Caco-2 (cell line): ENCODE data around the gene KLHL1. TPM values are rescaled to one million over a fixed set of nuclear protein-coding genes. Genes with fewer than 3 reads are reported as not detected.

ENCODE experiments used
- BruUV-seq: library from RNA; stranded (reverse); fragments of 400-500 nt; replicated peaks from 2 replicates; lab custom pipeline; 2021; lab: Mats Ljungman, UMichigan
- CTCF ChIA-PET: fragments of 300-600 bp; sonication (Branson Sonifier 250); formaldehyde crosslinking; loops from one replicate; lab custom pipeline; 2022; ENCODE audit warnings: antibody characterized with exemption; lab: Charles Lee
- POLR2A ChIA-PET: fragments of 300-600 bp; sonication (Branson Sonifier 250); formaldehyde crosslinking; loops from one replicate; lab custom pipeline; 2022; ENCODE audit warnings: antibody characterized with exemption; lab: Charles Lee
- DNase-seq, 2 experiments: peaks; one replicate each; pipeline versions ENCODE4 v3.0.0 to v3.0.0-alpha.2; 2020 to 2022
- H3K27me3 ChIP-seq: replicated peaks from 2 replicates; pipeline ENCODE4 v1.6.0; 2011; ENCODE audit warnings: low read length; ENCODE audit not compliant: control insufficient read depth, insufficient read depth
- H3K36me3 ChIP-seq: 2 replicates; pipeline ENCODE4 v1.5.1; 2011; ENCODE audit warnings: low read length; ENCODE audit not compliant: control insufficient read depth, insufficient read depth
- H3K4me1 ChIP-seq: fragments of 250-450 bp; sonication (Bioruptor Pico); 2 replicates; pipeline ENCODE4 v1.5.1; 2020; ENCODE audit warnings: mild to moderate bottlenecking
- H3K4me3 ChIP-seq: 2 replicates; pipeline ENCODE4 v1.5.1; 2011; ENCODE audit warnings: low read depth, mild to moderate bottlenecking, control low read depth, low read length
- H3K9me3 ChIP-seq: fragments of 250-450 bp; sonication (Bioruptor Pico); 2 replicates; pipeline ENCODE4 v1.5.1; 2020; ENCODE audit warnings: mild to moderate bottlenecking, moderate library complexity
- H3K27ac Mint-ChIP-seq: one replicate; pipeline ENCODE4 v1.8.0; 2022; ENCODE audit warnings: mixed read lengths; ENCODE audit not compliant: unreplicated experiment
- H3K27me3 Mint-ChIP-seq: one replicate; pipeline ENCODE4 v1.8.0; 2022; ENCODE audit warnings: mixed read lengths; ENCODE audit not compliant: insufficient read depth, unreplicated experiment
- H3K36me3 Mint-ChIP-seq: one replicate; pipeline ENCODE4 v1.8.0; 2022; ENCODE audit warnings: mild to moderate bottlenecking, mixed read lengths; ENCODE audit not compliant: insufficient read depth, unreplicated experiment
- H3K4me1 Mint-ChIP-seq: one replicate; pipeline ENCODE4 v1.8.0; 2022; ENCODE audit warnings: low read depth, mixed read lengths; ENCODE audit not compliant: unreplicated experiment
- H3K4me3 Mint-ChIP-seq: one replicate; pipeline ENCODE4 v1.8.0; 2022; ENCODE audit warnings: mild to moderate bottlenecking, moderate library complexity, mixed read lengths; ENCODE audit not compliant: unreplicated experiment
- H3K9me3 Mint-ChIP-seq: one replicate; pipeline ENCODE4 v1.8.0; 2022; ENCODE audit warnings: mixed read lengths; ENCODE audit not compliant: unreplicated experiment
- intact Hi-C: fragments of 100-400 bp; cut with micrococcal nuclease; formaldehyde crosslinking; loops from one replicate; pipeline ENCODE4 v1.10.0; 2022; ENCODE audit not compliant: unreplicated experiment
- total RNA-seq: library from RNA; stranded (reverse); gene quantifications from 2 replicates; pipeline ENCODE4 v1.2.3, GENCODE V29; 2022
- TF ChIP-seq, protein P1 (sequence below), 2 experiments: fragments of 200-600 bp in 1 of 2; IDR thresholded peaks; 1 replicate in 1 of 2; 2 replicates in 1 of 2; pipeline versions ENCODE4 v1.5.1 to v1.8.0; 2011 to 2022; ENCODE audit warnings: antibody characterized with exemption in 1 of 2, control low read depth in 1 of 2, inconsistent platforms in 1 of 2, low read depth in 1 of 2, low read length in 1 of 2, mild to moderate bottlenecking in 1 of 2, moderate library complexity in 1 of 2; ENCODE audit not compliant: insufficient read depth in 1 of 2, severe bottlenecking in 1 of 2, unreplicated experiment in 1 of 2

The KLHL1 gene
- total RNA-seq, 1 experiment from 2014 or later: not detected

DNA sequence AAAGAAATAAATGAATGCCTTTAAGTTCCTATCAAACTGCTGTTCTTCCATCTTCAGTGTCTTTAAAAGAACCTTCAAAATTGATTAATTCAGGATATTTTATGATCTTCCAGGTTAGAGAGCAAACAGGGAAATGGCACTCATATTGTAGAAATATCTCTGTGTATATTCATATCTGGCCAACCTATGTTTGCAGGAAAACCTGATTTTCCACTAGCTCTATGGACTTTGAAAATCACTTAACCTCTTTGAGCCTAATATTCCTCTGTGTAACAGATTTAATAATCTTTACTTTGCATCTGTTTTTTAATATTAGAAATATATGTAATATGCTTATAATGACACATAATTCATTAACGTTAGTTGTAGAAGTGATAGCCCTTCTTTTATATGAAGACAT is 228.3 kb downstream of the KLHL1 start:
- ChIA-PET POLR2A (no interaction called here), CTCF (no interaction called here)
- intact Hi-C loops: no loop called here
- TF ChIP-seq, protein P1, sequence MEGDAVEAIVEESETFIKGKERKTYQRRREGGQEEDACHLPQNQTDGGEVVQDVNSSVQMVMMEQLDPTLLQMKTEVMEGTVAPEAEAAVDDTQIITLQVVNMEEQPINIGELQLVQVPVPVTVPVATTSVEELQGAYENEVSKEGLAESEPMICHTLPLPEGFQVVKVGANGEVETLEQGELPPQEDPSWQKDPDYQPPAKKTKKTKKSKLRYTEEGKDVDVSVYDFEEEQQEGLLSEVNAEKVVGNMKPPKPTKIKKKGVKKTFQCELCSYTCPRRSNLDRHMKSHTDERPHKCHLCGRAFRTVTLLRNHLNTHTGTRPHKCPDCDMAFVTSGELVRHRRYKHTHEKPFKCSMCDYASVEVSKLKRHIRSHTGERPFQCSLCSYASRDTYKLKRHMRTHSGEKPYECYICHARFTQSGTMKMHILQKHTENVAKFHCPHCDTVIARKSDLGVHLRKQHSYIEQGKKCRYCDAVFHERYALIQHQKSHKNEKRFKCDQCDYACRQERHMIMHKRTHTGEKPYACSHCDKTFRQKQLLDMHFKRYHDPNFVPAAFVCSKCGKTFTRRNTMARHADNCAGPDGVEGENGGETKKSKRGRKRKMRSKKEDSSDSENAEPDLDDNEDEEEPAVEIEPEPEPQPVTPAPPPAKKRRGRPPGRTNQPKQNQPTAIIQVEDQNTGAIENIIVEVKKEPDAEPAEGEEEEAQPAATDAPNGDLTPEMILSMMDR (IDR thresholded peaks at IDR 0.05; ENCODE audit: insufficient read depth in 1 of 2, low read depth in 1 of 2, low read length in 1 of 2, severe bottlenecking in 1 of 2, unreplicated experiment in 1 of 2): no peak
- Histone ChIP-seq H3K4me3 (no peak overlapping the region), H3K36me3 (no peaks in the 10 kb centered on the region), H3K4me1 (no peaks in the 10 kb centered on the region), H3K9me3 (no peaks in the 10 kb centered on the region), H3K27me3 (no peaks in the 10 kb centered on the region)
- Mint-ChIP-seq H3K36me3 (no peaks in the 10 kb centered on the region), H3K27ac (no peak overlapping the region), H3K9me3 (no peaks in the 10 kb centered on the region), H3K4me3 (no peak overlapping the region), H3K4me1 (no peaks in the 10 kb centered on the region), H3K27me3 (no peaks in the 10 kb centered on the region)
- no TSS peak for BruUV-seq
- no peak for DNase-seq

DNA sequence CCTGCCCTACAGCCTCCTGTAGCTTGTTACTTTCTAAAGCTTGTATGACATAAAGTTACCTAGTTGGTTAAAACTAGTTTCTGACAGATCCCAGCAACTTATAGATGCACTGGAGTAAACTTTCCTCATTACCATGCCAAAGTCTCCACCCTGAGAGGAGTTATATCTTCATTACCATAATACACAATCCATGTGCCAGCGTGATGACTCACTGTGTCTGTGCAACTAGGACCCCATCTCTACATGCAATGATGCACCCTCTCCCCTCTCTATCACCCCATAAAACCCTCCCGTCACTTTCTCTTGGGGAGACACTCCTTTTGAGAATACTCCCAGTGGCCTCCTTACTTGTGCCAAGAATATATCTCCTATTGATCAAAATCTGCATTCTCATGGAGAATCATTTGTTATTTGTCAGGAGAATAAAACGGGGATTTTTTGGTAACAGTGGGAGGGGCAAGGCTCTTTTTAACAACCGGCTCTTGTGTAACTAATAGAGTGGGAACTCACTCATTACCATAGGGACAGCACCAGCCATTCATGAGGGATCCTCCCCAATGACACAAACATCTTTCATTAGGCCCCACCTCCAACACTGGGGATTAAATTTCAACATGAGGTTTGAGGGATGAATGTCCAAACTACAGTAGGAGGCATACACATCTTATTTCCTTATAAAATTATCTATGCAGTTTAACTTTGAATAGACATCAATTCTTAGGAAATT is 235.8 kb downstream of the KLHL1 start:
- intact Hi-C loops: no loop called here
- Histone ChIP-seq H3K4me3 (no peak overlapping the region), H3K36me3 (no peaks in the 10 kb centered on the region), H3K4me1 (no peaks in the 10 kb centered on the region), H3K9me3 (no peaks in the 10 kb centered on the region), H3K27me3 (no peaks in the 10 kb centered on the region)
- H3K9me3 Mint-ChIP-seq: no peaks in the 10 kb centered on the region
- H3K36me3 Mint-ChIP-seq: no peaks in the 10 kb centered on the region
- ChIA-PET CTCF (no interaction called here), POLR2A (no interaction called here)
- DNase-seq: no peak
- H3K27ac Mint-ChIP-seq: no peak overlapping the region
- no peak overlapping the region for H3K4me3 Mint-ChIP-seq
- TF ChIP-seq, protein P1 (IDR thresholded peaks at IDR 0.05; ENCODE audit: insufficient read depth in 1 of 2, low read depth in 1 of 2, low read length in 1 of 2, severe bottlenecking in 1 of 2, unreplicated experiment in 1 of 2): no peak
- H3K27me3 Mint-ChIP-seq: no peaks in the 10 kb centered on the region
- no peaks in the 10 kb centered on the region for H3K4me1 Mint-ChIP-seq
- no TSS peak for BruUV-seq

DNA sequence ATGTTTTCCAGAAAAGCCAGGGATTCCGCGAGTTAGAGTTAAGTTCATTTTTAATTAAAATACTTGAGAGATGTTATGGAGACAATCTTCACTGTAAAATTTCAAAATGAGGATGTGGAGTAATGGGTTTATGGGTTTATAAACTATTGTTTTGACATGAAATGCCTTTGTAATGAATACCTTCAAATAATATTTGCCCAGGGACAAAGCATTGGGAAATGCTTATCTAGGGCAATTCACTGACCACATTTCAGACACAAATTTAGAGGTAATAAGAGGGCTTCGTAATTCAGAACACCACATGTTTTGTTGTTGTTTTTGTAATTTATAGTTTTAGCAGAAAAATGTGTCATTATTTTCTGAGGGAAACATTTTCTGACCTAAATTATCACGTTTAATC is 241.7 kb downstream of the KLHL1 start:
- no TSS peak for BruUV-seq
- POLR2A ChIA-PET: no interaction called here
- intact Hi-C loops: no loop called here

More for the DNA sequence above, 241.7 kb downstream of the KLHL1 start:
- CTCF ChIA-PET: no interaction called here
- Mint-ChIP-seq H3K27ac (no peak overlapping the region), H3K9me3 (no peaks in the 10 kb centered on the region), H3K27me3 (no peaks in the 10 kb centered on the region), H3K4me1 (no peaks in the 10 kb centered on the region), H3K36me3 (no peaks in the 10 kb centered on the region), H3K4me3 (no peak overlapping the region)
- H3K9me3 ChIP-seq: no peaks in the 10 kb centered on the region
- no peak overlapping the region for H3K4me3 ChIP-seq
- TF ChIP-seq, protein P1 (IDR thresholded peaks at IDR 0.05; ENCODE audit: insufficient read depth in 1 of 2, low read depth in 1 of 2, low read length in 1 of 2, severe bottlenecking in 1 of 2, unreplicated experiment in 1 of 2): no peak
- H3K27me3 ChIP-seq: no peaks in the 10 kb centered on the region
- H3K4me1 ChIP-seq: no peaks in the 10 kb centered on the region
- no peaks in the 10 kb centered on the region for H3K36me3 ChIP-seq
- DNase-seq: no peak
